Progenitor cell of endocrine pancreas (in vitro differentiated cells): ENCODE results near the gene IRF5. TPM values are rescaled to one million over a fixed set of nuclear protein-coding genes. Genes with fewer than 3 reads are reported as not detected.

Source experiments
- DNase-seq: peaks from one replicate; pipeline ENCODE4 v3.0.0; 2021; ENCODE audit warnings: low spot score; ENCODE audit not compliant: unreplicated experiment
- H3K27ac Mint-ChIP-seq: 2 replicates; pipeline ENCODE4 v1.8.0; 2021; ENCODE audit warnings: mild to moderate bottlenecking, moderate library complexity, mixed read lengths
- H3K27me3 Mint-ChIP-seq: 2 replicates; pipeline ENCODE4 v1.8.0; 2021; ENCODE audit warnings: mixed read lengths
- H3K36me3 Mint-ChIP-seq: 2 replicates; pipeline ENCODE4 v1.8.0; 2022; ENCODE audit warnings: mixed read lengths; ENCODE audit not compliant: insufficient read depth
- H3K4me1 Mint-ChIP-seq: 2 replicates; pipeline ENCODE4 v1.8.0; 2021; ENCODE audit warnings: low read depth, mixed read lengths
- H3K4me3 Mint-ChIP-seq: 2 replicates; pipeline ENCODE4 v1.8.0; 2021; ENCODE audit warnings: low read depth, mild to moderate bottlenecking, moderate library complexity, mixed read lengths
- H3K9me3 Mint-ChIP-seq: 2 replicates; pipeline ENCODE4 v1.8.0; 2021; ENCODE audit warnings: low read depth, mixed read lengths
- CTCF ChIP-seq: fragments of 200-600 bp; sonication (generic); IDR thresholded peaks from one replicate; pipeline ENCODE4 v1.5.0; 2021; ENCODE audit warnings: antibody characterized with exemption, mild to moderate bottlenecking; ENCODE audit not compliant: unreplicated experiment
- total RNA-seq: library from RNA; stranded (reverse); gene quantifications from 2 replicates; pipeline ENCODE4 v1.2.1, GENCODE V29; 2021

Gene IRF5
- total RNA-seq, 1 donor from 2014 or later, result 0.69 TPM

GRCh38 chr7:128922496-128923410, 15.0 kb upstream of the IRF5 start:
- TF ChIP-seq CTCF, result no peak
- Mint-ChIP-seq H3K4me1 (peaks cover 5% of the 10 kb centered on the region), H3K9me3 (no peaks in the 10 kb centered on the region), H3K27ac (no peak overlapping the region), H3K27me3 (peaks cover 44% of the 10 kb centered on the region), H3K4me3 (no peak overlapping the region), H3K36me3 (no peaks in the 10 kb centered on the region)
- DNase-seq, result no peak

GRCh38 chr7:128923411-128923800, 14.3 kb upstream of the IRF5 start:
- DNase-seq, result no peak

GRCh38 chr7:128924707-128925588, 12.8 kb upstream of the IRF5 start:
- Mint-ChIP-seq H3K27me3 (peaks cover 24% of the 10 kb centered on the region), H3K4me3 (no peak overlapping the region), H3K36me3 (no peaks in the 10 kb centered on the region), H3K27ac (no peak overlapping the region), H3K4me1 (peaks cover 5% of the 10 kb centered on the region), H3K9me3 (no peaks in the 10 kb centered on the region)
- TF ChIP-seq CTCF, result no peak
- DNase-seq, result no peak

More at GRCh38 chr7:128923411-128923800, 14.3 kb upstream of the IRF5 start:
- peaks cover 39% of the 10 kb centered on the region for H3K27me3 Mint-ChIP-seq
- H3K9me3 Mint-ChIP-seq, result no peaks in the 10 kb centered on the region
- H3K4me3 Mint-ChIP-seq, result no peak overlapping the region
- no peak overlapping the region for H3K27ac Mint-ChIP-seq
- no peak for TF ChIP-seq CTCF
- H3K4me1 Mint-ChIP-seq, result peaks cover 5% of the 10 kb centered on the region
- no peaks in the 10 kb centered on the region for H3K36me3 Mint-ChIP-seq

GRCh38 chr7:128928159-128928813, 9.4 kb upstream of the IRF5 start:
- H3K4me3 Mint-ChIP-seq, result no peak overlapping the region
- H3K27me3 Mint-ChIP-seq, result peaks cover 9% of the 10 kb centered on the region
- no peaks in the 10 kb centered on the region for H3K4me1 Mint-ChIP-seq
- no peaks in the 10 kb centered on the region for H3K36me3 Mint-ChIP-seq
- H3K27ac Mint-ChIP-seq, result no peak overlapping the region
- H3K9me3 Mint-ChIP-seq, result no peaks in the 10 kb centered on the region
- no peak for DNase-seq
- TF ChIP-seq CTCF, result no peak
